COLO829 (cell line): ENCODE measurements around the gene KCTD6.

Source experiments
- DNase-seq: peaks from one replicate; pipeline ENCODE4 v3.0.0; 2012; ENCODE audit warnings: low spot score

The KCTD6 gene

DNA sequence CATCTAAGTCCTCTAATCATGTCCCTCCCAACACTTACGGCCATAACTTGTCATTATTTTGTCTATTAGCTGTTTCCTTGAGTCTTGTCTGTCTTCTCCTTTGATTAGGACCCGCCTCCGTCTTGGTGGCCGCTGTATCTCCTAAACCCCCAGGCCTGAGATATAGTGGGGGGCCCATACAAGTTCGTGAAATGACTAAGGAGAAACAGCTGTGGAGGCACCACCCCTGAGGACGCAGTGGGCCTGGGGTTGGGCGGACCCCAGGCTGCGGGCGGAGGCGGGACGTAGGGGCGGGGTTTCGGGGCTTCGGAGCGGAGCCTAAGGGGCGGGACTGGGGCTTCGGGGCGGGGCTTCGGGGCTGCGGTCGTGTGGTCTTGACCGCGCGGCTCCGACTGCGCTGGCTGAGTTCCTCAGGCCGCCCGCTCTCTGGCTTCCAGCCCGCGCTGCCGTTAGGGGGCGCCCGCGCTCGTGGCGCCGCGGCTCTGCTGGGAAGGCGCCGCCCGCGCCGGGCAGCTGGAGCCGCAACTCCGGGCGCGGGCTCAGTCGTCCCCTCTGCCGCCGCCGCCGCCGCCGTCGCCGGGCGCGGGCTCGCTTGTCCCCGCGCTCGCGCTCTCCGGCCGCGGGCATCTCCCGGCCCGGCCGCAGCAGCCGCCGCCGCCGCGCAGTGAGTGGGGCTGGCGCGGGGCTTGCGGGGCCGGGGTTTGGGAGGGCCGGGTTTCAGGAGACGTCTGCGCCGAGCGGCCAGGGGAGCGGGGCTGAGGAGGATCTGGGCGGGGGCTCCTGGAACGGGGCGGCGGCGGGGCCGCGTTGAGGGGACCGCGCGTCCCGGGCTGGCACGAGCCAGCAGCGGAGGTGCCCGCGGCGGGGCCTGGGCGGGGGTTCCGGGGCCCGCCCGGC lies at the start of gene KCTD6:
Gene KCTD6, plus strand, starts transcription at position 591 of the 897 bp plus-strand sequence. CDS start 6,660 bp downstream, outside the sequence.
- DNase-seq: peak; percentile 88

DNA sequence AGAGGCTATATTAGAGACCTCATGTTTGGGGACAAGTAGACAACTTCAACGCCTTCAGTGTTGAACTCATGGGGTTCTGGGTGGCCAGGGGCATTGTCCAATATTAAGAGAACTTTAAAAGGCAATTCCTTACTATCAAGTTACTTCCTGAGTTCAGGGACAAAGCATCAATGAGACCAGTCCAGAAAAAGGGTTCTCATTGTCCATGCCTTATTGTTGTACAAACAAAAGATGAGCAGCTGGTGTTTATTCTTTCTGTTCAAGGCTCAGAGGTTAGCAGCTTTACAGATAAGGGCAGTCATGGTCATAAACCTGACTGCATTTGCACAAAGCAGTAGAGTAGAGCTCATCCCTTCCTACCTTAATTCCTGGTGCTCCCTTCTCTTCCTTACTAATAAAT lies 39.7 kb upstream of the KCTD6 start:
- no peak for DNase-seq

DNA sequence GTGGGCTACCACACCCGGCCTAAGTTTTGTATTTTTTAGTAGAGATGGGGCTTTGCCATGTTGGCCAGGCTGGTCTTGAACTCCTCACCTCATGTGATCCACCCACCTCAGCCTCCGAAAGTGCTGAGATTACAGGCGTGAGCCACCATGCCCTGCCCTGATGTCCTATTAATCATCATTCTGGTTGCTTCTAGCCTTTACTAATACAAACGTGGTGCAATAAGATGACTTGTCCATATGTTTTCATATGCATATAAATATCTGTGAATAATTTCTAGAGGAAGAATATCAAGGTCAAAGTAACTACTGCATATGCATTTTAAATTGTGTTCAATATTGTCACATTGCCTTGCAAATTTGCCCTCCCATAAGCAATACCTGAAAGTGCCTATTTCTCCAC lies 32.7 kb upstream of the KCTD6 start:
- no peak for DNase-seq

DNA sequence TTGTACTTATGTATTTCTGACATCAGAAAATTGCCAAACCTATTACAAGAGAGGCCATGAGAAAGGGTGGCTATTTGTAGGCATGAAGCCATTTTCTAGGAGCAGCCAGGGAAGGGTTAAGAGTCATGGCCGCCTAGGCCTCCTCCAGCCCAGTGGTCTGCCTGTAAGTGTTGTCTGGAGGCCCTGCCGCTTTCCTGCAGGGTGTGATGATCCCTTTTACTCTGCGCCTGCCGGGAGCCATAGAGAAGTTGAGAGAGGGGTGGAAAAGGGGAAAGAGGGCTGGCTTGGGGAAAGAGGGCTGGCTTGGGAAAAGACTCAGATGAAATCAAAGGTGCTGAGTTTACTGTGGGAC lies 29.1 kb upstream of the KCTD6 start:
- no peak for DNase-seq

DNA sequence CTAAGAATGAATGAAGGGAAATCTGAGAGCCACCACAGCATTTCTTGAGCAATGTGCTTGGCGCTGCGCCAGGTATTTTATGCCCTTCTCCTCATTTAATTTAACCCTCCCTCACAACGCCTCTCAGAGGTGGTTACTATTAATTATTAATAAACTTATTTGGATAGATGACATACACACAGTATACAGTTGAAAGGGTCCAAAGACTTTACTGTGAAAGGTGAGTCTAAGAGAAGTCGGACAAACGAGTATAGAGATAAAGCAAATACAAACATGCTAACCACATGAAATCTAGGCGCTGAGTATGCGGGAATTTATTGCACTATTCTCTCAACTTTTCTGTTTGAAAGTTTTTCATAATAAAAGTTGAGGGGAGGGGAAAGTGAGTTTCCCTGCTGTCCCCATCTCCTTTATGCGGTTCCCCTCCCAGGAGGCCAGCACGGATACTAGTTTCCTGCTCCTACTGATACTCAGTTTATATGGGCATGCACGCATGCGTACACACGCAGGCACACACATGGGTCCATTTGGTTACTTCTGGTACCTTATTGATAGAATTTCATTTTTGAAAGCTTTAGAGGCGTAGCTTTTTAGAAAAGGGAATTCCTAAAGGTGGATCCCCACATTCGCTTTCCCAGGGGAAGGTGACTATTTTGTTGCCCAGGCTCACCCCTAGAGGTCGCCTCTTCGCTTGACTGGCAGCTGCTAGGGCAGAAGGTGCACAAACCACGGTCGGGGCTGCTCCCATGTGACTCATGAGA lies 28.5 kb upstream of the KCTD6 start:
- DNase-seq: peak; percentile 84

DNA sequence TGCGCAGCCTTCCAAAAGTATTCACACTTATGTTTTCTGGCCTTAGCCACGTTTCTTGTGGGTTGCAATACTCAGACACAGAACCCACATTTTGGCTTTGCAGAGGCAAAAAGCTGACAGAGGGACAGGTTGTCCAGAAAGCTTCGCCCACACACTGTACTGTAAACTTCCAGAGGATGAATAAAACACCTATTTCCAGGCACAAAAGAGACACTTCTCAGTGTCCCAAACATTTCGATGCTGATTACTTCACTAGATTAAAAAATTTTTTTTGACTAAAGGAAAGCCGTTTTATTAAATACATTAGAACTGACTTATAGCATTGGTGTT lies 28.0 kb upstream of the KCTD6 start:
- no peak for DNase-seq

DNA sequence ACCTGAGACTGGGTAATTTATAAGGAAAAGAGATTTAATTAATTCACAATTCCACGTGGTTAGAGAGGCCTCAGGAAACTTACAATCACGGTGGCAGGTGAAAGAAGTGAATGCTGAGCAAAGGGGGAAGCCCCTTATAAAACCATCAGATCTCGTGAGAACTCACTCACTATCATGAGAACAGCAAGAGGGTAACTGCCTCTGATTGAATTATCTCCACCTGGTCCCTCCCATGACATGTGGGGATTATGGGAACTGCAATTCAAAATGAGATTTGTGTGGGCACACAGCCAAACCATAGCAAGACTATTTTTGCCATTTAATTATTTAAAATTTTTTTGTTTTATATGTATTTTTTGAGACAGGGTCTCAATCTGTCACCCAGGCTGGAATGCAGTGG lies 27.0 kb upstream of the KCTD6 start:
- no peak for DNase-seq

DNA sequence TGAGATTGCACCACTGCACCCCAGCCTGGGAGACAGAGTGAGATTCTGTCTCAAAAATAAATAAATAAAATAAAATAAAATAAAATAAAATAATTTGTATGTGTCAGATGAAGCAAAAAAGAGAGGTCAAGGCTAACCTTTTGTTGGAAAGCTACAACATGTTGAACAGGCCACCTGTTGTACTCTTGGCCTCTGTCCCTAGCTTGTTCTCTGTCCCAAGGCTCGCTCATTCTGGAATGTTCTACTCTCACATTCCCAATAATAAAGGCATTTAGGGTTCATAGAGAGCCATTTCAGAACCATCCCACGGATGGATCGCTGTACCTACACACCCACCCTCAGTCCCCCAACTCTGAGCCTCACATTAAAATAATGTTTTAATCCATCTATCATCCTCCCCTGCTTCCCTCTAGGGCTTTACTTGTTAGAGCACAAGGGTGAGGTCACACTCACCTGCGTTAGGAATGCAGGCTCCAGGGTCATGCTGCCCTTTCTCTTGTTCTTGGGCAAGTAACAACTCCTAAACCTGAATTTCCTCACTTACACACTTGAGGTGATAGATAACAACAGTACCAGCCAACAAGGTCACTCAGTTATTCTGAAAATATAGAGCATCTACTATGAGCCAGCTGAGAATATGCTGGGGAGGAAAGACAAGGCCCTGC lies 24.9 kb upstream of the KCTD6 start:
- DNase-seq: no peak

DNA sequence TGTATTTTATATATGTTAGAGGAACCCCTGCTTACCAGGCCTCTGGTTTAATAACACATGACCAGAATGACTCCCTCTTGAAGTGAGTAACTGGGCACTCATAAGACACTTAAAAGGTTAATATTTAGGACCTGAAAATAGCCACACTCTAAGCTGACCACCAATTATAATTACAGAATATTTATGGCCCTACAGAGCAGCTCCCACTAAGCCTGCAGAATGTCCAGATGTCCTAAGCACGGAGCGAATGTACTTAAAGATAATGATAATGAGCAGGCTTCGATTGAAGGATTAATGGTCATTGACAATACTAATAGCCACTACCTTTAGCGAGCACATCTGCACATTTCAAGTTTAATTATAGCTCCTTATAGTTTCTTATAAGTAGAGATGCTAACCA lies 22.8 kb upstream of the KCTD6 start:
- no peak for DNase-seq

DNA sequence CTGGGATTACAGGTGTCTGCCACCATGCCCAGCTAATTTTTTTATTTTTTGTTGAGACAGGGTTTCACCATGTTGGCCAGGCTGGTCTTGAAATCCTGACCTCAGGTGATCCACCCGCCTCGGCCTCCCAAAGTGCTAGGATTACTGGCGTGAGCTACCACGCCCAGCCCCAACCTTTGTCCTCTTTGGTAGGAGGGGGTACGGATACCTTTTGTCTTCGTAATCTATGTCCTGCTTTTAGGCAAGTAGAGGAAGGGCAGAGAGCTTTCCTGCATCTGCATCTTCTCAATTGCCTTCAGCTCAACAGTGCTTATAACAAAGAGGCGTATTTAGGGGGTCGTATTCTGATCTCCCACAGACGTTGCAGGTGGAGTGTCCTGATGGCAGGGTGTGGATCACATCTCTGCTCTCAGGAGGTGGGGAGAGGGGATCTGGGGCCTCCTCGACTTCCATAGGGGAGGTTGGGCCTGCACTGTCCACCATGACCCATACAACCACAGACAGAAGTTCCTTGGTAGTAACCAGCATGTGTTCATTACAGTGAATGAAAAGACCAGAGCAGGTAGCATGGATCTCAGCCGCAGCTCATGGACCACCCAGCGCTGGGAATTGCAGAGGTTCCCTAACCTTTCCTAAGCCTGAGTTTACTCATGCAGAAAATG lies 21.4 kb upstream of the KCTD6 start:
- no peak for DNase-seq

DNA sequence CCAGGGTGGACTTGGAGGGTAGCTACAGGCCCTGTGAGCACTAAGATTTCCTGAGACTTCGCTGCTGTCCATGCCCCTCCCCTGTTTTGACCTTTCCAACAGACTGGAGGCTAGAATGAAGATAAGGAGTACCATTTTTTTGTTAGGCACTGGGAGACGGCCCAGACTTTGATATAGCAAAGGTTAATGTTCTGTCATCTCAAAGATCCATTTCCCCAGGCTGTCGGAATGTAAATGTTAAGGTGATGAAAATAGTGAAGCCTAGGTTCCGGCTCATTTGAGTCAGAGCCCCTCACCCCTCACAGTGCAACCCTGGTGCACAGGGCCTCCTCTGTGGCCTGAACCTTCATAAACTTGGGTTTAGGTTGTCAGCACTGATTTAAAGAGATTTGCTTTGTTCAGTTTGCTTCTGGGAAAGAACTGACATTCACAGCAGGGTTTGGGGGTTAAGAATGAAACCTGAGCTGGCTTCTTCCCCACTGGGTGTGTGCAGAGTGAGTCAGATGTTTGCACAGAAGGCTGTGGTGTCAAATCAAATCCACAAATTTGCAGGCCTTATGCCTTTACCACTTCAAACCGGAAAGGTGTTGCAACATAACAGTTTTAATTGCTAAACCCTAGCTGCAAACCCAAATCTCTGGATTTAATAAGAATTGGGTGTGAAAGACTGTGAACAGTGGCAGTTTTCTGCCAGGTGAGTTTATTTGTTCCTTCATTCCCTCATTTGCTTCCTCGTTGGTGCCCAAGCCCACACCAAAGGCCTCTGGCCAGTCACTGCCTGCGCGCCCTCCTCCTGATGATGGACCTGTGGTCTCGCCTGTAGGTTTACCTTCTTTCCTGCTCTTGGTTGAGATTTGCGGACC lies 20.6 kb upstream of the KCTD6 start:
- DNase-seq: peak; percentile 67

DNA sequence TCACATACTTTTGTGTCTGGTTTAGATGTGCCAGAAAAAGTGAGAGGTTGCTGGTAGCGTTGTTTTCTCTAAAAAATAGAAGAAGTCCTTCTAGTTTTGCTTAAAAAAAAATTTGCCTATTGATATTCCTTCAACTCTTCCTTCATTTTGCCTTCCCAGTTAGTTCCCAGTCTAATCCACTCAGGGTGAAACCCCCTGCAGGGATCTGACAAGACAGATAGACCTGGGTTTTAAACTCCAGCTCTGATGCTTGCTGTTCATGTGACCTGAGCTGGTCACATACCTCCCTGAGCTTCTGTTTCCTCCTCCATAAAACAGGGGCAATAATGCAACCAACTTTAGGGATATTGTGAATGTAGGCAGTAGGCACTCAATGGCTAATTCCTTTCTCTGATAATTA lies 18.6 kb upstream of the KCTD6 start:
- no peak for DNase-seq

DNA sequence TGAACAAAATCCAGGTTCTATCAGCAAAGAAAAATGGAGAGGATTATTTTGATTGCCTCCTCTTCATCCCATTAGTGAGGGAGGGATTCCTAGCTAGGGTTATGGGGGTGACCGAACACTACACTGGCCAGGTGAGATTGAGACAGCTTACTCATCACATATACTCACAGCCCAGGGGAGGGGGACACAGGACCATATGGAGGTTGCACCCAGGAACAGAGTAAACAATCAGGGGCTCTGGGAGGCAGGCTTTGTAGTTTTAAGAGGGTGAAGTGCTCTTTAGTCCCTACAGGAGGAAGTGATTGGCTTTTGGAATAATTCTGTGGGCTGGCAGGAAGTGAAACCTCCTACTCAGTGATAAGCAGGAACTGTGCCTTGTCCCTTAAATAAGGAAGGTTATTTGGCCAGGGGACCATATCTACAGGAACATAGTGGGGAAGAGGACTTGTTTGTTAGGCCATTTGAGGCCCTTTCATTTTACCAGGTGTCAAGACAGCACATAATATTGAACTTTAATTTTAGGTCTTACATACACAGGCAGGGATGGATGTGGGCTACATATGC lies 17.5 kb upstream of the KCTD6 start:
- no peak for DNase-seq

DNA sequence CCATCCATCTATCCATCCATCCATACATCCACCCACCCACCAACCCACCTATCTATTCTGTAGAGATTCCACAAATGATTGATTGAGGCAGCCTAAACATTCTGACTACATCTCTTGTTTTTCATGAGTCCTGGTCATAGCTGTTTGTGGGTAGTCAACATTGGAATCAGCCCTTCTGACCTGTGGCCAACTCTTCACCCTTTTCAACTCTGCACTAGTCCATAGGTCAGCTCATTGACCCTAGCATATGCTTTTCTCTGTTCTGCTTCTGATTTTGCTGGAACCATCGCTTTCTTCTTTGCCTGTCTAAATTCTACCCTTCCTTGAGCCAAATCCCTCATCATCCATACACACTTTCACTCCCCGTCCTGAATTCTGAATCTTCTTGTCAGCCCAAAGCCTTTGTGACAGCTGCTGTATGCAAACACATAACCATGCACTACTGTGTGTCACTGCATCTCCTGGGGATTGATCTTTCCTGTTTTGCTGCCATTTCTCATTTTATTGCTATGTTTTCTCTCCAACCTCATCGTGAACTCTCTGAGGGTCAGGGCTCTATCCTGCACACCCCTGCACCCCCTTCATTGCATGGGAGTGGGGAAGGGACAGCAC lies 16.8 kb upstream of the KCTD6 start:
- no peak for DNase-seq

DNA sequence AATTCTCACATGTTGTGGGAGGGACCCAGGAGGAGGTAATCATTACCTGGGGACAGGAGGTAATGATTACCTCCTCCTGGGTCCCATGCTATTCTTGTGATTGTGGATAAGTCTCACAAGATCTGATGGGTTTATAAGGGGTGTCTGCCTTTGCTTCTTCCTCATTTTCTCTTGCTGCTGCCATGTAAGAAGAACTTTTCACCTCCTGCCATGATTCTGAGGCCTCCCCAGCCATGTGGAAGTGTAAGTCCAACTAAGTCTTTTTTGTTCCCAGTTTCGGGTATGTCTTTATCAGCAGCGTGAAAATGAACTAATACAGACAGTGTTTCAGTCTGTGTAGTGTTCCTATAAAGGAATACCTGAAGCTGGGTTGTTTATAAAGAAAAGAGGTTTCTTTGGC lies 13.1 kb upstream of the KCTD6 start:
- no peak for DNase-seq

DNA sequence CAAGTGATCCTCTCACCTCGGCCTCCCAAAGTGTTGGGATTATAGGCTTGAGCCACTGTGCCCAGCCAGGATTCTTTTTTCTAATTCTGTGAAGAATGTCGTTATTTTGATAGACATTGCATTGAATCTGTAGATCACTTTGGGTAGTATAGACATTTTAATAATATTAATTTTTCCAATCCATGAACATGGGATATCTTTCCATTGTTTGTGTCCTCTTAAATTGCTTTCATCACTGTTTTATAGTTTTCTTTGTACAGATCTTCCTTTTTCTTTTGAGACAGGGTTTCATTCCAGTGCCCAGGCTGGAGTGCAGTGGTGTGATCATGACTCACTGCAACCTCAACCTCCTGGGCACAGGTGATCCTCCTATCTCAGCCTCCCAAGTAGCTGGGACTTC lies 11.6 kb upstream of the KCTD6 start:
- no peak for DNase-seq

DNA sequence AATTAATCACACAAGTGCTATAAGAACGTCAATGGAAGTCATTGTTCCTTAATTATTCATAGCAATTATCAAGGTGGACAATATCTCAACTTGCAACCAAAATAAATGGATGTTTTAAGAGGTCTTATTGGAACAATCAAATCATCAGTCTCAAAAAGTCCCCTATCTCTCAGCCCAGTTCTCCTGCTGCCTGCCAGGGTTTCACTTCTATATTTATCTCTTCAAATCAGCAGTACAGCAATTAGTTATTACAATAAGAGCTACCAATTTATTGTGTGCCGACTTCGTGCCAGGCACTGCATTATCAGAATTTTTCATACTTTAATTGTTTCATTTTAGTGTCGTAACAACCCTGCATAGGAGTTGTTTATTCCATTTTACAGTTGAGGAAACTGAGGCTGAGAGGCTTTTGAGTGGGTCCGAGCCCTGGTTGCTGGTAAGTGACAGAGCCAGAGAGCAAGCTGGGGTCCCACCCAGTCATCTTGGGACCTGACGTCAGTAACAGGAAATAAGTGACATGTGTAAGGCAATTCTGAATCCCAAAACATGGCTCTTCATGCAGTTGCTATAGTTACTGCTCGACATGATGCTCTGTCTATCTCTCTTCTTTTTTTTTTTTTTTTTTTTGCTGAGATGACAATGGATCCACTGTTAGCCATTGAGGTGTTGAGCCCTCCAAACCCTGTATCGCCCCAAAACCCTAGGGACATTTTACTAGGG lies 8.8 kb upstream of the KCTD6 start:
- no peak for DNase-seq

DNA sequence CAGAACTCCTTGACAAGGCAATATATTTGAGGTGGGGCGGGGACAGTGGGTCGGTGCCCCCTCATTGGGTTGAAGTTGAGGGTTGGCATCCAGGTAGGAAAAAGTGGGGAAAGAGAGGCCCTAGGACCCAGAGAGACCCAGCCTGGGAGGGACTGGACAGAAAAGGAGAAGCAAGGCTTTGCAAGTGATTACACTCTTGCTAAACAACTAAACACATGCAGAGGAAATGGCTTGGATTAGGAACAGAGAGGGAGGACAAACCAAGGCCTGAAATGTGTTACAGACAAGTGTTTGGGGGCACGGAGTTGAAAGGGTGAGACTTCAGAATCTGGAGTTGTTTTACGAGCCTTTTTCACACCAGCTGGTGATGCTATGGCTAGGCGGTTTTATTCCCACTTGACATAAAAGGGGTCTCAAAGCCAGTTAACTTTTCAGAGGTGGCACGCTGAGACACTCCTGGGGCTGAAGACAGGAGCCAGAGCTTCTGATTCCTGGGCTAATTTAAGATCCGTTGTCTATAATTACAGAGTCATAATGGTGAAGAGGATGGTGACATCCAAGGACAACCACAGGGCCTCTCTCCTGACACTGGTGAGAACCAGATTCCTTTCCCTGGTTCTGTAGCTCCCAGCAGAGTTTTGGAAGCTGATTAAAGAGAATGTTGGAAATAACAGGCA lies 7.7 kb upstream of the KCTD6 start:
- no peak for DNase-seq

DNA sequence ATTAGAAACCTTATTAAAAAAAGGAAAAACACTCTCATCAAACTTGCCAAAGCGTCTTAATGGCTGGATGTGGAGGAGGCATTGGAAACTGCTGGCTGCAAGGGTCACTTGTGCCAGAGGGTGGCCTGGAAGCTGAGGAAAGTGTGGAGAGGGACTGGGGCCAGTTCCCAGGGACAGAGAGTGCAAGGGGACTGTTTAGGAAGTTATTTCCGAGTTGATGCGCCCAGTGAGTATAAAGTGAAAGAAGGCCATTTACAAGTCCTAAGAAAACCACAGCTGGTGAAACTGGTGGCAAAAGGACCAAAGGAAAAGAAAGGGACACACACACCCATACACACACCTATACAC lies 7.2 kb upstream of the KCTD6 start:
- DNase-seq: no peak
